CD4-positive, alpha-beta T cell (primary cell): ENCODE measurements around the gene CAMK2B. TPM values are rescaled to one million over a fixed set of nuclear protein-coding genes. Genes with fewer than 3 reads are reported as not detected.

Source experiments
- ATAC-seq: fragments of 200-7000 bp; cut with Tn5 transposase; one replicate; pipeline ENCODE4 v1.10.0; 2022; ENCODE audit warnings: mild to moderate bottlenecking; ENCODE audit not compliant: poor library complexity
- CTCF ChIA-PET: fragments of 350-600 bp; sonication (Branson Sonifier 250); formaldehyde crosslinking; loops from one replicate; lab custom pipeline; 2021; ENCODE audit warnings: antibody characterized with exemption, inconsistent platforms; lab: Charles Lee
- POLR2A ChIA-PET: fragments of 350-600 bp; sonication (Branson Sonifier 250); formaldehyde crosslinking; loops from one replicate; lab custom pipeline; 2021; ENCODE audit warnings: antibody characterized with exemption, inconsistent platforms; lab: Charles Lee
- DNase-seq, 14 experiments: peaks; one replicate each; pipeline ENCODE4 v3.0.0-alpha.2; 2013 to 2020; ENCODE audit warnings: mixed read lengths in 2 of 14
- H3K27ac ChIP-seq, 2 donors: one replicate each; pipeline versions ENCODE4 v1.5.1 to v1.7.0; 2013; ENCODE audit warnings: low read length in 2 of 2, low read depth in 1 of 2, mild to moderate bottlenecking in 1 of 2
- H3K27me3 ChIP-seq, 2 experiments: 1 replicate in 1 of 2; 2 replicates in 1 of 2; pipeline versions ENCODE4 v1.6.1 to v1.7.0; 2013; ENCODE audit warnings: low read length in 2 of 2, control low read depth in 1 of 2, mild to moderate bottlenecking in 1 of 2, moderate library complexity in 1 of 2; ENCODE audit not compliant: insufficient read depth in 2 of 2, control insufficient read depth in 1 of 2
- H3K36me3 ChIP-seq: one replicate; pipeline ENCODE4 v1.6.1; 2013; ENCODE audit warnings: low read length, control low read depth; ENCODE audit not compliant: insufficient read depth
- H3K4me1 ChIP-seq: one replicate; pipeline ENCODE4 v1.6.1; 2013; ENCODE audit warnings: low read length, control low read depth; ENCODE audit not compliant: insufficient read depth
- H3K4me3 ChIP-seq: one replicate; pipeline ENCODE4 v1.5.1; 2013; ENCODE audit warnings: mild to moderate bottlenecking, low read length, moderate library complexity
- H3K9me3 ChIP-seq, 2 experiments: 1 replicate in 1 of 2; 2 replicates in 1 of 2; pipeline versions ENCODE4 v1.6.1 to v1.7.0; 2013; ENCODE audit warnings: low read length in 2 of 2, mild to moderate bottlenecking in 2 of 2, control low read depth in 1 of 2, moderate library complexity in 1 of 2; ENCODE audit not compliant: control insufficient read depth in 1 of 2, insufficient read depth in 1 of 2
- H3K27ac Mint-ChIP-seq: one replicate; pipeline ENCODE4 v1.8.0; 2020; ENCODE audit warnings: mixed read lengths
- H3K27me3 Mint-ChIP-seq: one replicate; pipeline ENCODE4 v1.8.0; 2021; ENCODE audit warnings: mixed read lengths
- H3K36me3 Mint-ChIP-seq: one replicate; pipeline ENCODE4 v1.8.0; 2021; ENCODE audit warnings: low read depth, mixed read lengths
- H3K4me1 Mint-ChIP-seq: one replicate; pipeline ENCODE4 v1.8.0; 2021; ENCODE audit warnings: low read depth, mixed read lengths
- H3K4me3 Mint-ChIP-seq: one replicate; pipeline ENCODE4 v1.8.0; 2020; ENCODE audit warnings: mild to moderate bottlenecking, mixed read lengths
- H3K9me3 Mint-ChIP-seq: one replicate; pipeline ENCODE4 v1.8.0; 2020; ENCODE audit warnings: mixed read lengths
- intact Hi-C, 2 experiments: fragments of 100-400 bp; cut with DNase I in 1 of 2; cut with micrococcal nuclease in 1 of 2; formaldehyde crosslinking; loops; one replicate each; pipeline versions ENCODE4 v1.15.1 to v1.9.0; 2023 to 2025; cut with DNase I, micrococcal nuclease
- total RNA-seq, 174 experiments: library from RNA in 2 of 174; stranded (reverse) in 2 of 174; gene quantifications; one replicate each; pipeline ENCODE4 v1.2.3 and lab custom pipeline; 2021 to 2026
- TF ChIP-seq, protein P1 (sequence below): fragments of 200-600 bp; IDR thresholded peaks from one replicate; pipeline ENCODE4 v1.8.0; 2022; ENCODE audit warnings: antibody characterized with exemption, mild to moderate bottlenecking

Gene CAMK2B
- total RNA-seq, 2 experiments from 2014 or later: not detected

DNA sequence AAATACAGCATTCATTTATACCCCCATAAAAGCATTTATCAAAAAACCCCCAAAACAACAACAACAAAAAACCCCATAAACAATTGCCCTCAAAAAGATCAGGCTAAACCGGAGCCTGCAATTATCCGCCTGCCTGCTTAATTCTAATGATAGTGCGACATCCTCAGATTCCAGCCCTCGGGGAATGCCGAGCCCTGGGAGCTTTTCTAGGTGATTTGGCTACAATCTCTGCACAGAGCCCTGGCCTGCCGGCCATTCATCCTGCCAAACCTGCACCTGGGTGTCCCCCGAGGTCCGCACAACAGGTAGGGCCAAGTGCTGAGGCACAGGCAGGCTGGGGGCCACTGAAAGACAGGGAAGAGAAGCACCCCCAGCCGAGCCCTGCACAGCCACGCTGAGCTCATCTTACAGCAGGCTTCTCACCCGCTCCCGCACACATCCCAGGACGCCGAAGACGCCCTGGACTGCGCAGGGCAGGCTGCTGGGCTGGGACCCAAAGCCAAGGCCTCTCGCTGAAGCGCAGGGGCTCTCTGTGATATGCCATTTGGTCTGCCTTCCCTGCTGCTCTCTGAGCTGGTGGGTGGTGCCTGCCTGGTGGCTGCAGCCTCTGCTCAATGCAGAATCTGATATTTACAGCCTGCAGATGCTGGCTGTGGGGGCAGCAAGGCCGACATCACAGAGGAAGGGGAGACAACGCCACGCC, 57.5 kb downstream of the CAMK2B start:
- Histone ChIP-seq H3K27ac (no peak overlapping the region), H3K9me3 (no peaks in the 10 kb centered on the region), H3K36me3 (no peaks in the 10 kb centered on the region), H3K27me3 (no peaks in the 10 kb centered on the region), H3K4me3 (no peak overlapping the region), H3K4me1 (no peaks in the 10 kb centered on the region)
- no peaks in the 10 kb centered on the region for H3K27me3 Mint-ChIP-seq
- DNase-seq (no peak), ATAC-seq (no peak)
- ChIA-PET POLR2A (no interaction called here), CTCF (no interaction called here)
- no peaks in the 10 kb centered on the region for H3K36me3 Mint-ChIP-seq
- no peaks in the 10 kb centered on the region for H3K9me3 Mint-ChIP-seq
- TF ChIP-seq, protein P1, sequence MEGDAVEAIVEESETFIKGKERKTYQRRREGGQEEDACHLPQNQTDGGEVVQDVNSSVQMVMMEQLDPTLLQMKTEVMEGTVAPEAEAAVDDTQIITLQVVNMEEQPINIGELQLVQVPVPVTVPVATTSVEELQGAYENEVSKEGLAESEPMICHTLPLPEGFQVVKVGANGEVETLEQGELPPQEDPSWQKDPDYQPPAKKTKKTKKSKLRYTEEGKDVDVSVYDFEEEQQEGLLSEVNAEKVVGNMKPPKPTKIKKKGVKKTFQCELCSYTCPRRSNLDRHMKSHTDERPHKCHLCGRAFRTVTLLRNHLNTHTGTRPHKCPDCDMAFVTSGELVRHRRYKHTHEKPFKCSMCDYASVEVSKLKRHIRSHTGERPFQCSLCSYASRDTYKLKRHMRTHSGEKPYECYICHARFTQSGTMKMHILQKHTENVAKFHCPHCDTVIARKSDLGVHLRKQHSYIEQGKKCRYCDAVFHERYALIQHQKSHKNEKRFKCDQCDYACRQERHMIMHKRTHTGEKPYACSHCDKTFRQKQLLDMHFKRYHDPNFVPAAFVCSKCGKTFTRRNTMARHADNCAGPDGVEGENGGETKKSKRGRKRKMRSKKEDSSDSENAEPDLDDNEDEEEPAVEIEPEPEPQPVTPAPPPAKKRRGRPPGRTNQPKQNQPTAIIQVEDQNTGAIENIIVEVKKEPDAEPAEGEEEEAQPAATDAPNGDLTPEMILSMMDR: no peak
- H3K4me3 Mint-ChIP-seq: no peak overlapping the region
- H3K27ac Mint-ChIP-seq: no peak overlapping the region
- no peaks in the 10 kb centered on the region for H3K4me1 Mint-ChIP-seq
- intact Hi-C loops: no loop called here

DNA sequence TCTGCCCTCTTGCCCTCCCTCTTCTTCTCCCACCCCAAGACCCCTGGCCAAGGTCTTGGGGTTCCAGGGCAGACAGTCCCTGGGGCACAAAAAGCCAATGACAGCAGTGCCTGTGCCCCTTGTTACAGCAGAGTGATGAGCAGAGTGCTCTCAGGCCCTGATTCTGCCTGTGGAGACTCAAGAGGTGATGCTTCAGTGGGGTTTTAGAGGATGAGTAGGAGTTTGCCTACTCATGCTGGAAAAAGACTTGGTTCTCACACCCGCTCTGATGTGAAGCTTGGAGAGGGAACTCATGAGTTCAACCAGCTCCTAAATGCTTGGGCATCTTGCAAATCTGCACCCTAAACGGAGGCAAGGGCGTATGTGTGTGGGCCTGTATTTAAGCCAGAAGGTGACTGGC, 58.2 kb downstream of the CAMK2B start:
- DNase-seq: no peak
- Mint-ChIP-seq H3K27me3 (no peaks in the 10 kb centered on the region), H3K36me3 (no peaks in the 10 kb centered on the region), H3K9me3 (no peaks in the 10 kb centered on the region), H3K27ac (no peak overlapping the region), H3K4me3 (no peak overlapping the region), H3K4me1 (no peaks in the 10 kb centered on the region)
- no peak overlapping the region for H3K27ac ChIP-seq
- no peak overlapping the region for H3K4me3 ChIP-seq
- CTCF ChIA-PET: no interaction called here
- no peaks in the 10 kb centered on the region for H3K9me3 ChIP-seq
- POLR2A ChIA-PET: no interaction called here
- TF ChIP-seq, protein P1: no peak
- H3K4me1 ChIP-seq: no peaks in the 10 kb centered on the region
- no peaks in the 10 kb centered on the region for H3K36me3 ChIP-seq
- ATAC-seq: no peak
- intact Hi-C loops: no loop called here
- H3K27me3 ChIP-seq: no peaks in the 10 kb centered on the region

DNA sequence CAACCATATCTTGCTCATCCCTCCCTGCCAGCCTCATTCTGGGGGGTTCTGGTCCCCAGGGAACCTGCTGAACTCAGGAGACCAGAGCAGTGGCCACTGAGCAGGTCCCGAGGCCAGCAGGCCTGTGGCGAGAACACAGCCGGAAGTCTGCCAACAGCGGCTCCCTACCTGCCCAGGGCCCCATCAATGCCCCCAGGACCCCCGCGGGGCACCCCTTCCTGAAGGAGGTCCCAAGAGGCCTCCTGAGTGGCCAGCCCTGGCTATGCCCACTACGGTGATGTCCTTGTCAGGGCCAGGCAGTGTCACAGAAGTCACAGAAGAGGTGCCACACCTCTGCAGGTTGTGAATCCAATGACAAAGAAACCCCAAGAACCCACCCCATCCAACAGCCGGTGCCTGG, 58.9 kb downstream of the CAMK2B start:
- Mint-ChIP-seq H3K4me3 (no peak overlapping the region), H3K9me3 (no peaks in the 10 kb centered on the region), H3K27me3 (no peaks in the 10 kb centered on the region), H3K4me1 (no peaks in the 10 kb centered on the region), H3K27ac (no peak overlapping the region), H3K36me3 (no peaks in the 10 kb centered on the region)
- H3K4me3 ChIP-seq: no peak overlapping the region
- H3K4me1 ChIP-seq: no peaks in the 10 kb centered on the region
- no peak for ATAC-seq
- DNase-seq: no peak
- no peaks in the 10 kb centered on the region for H3K9me3 ChIP-seq
- ChIA-PET CTCF (no interaction called here), POLR2A (no interaction called here)
- no peaks in the 10 kb centered on the region for H3K27me3 ChIP-seq
- no peaks in the 10 kb centered on the region for H3K36me3 ChIP-seq
- intact Hi-C loops: no loop called here
- H3K27ac ChIP-seq: no peak overlapping the region
- TF ChIP-seq, protein P1: no peak
